Panc1 (cell line): Measurements from ENCODE around the gene INMT. TPM values are rescaled to one million over a fixed set of nuclear protein-coding genes. Genes with fewer than 3 reads are reported as not detected.

Source experiments
- ATAC-seq: fragments of 200-7000 bp; cut with Tn5 transposase; 2 replicates; pipeline ENCODE4 v1.9.1; 2020; ENCODE audit warnings: mild to moderate bottlenecking, moderate library complexity
- BruUV-seq: library from RNA; stranded (reverse); fragments of 400-500 nt; replicated peaks from 2 replicates; lab custom pipeline; 2021; lab: Mats Ljungman, UMichigan
- CTCF ChIA-PET: fragments of 300-600 bp; sonication (Branson Sonifier 250); formaldehyde crosslinking; loops from one replicate; lab custom pipeline; 2022; ENCODE audit warnings: antibody characterized with exemption; lab: Charles Lee
- POLR2A ChIA-PET: fragments of 300-600 bp; sonication (Branson Sonifier 250); formaldehyde crosslinking; loops from one replicate; lab custom pipeline; 2022; ENCODE audit warnings: antibody characterized with exemption; lab: Charles Lee
- DNase-seq: peaks from one replicate; pipeline ENCODE4 v3.0.0-alpha.2; 2010; ENCODE audit warnings: low read depth, low spot score
- H3K27ac ChIP-seq: 2 replicates; pipeline ENCODE4 v1.5.1; 2011; ENCODE audit warnings: mild to moderate bottlenecking, low read length, inconsistent platforms
- H3K27me3 ChIP-seq: fragments of 200-500 bp; sonication (Bioruptor generic); 2 replicates; pipeline ENCODE4 v1.6.0; 2014; ENCODE audit warnings: low read length, inconsistent platforms; ENCODE audit not compliant: control insufficient read depth, insufficient read depth
- H3K36me3 ChIP-seq: fragments of 200-500 bp; sonication (Bioruptor generic); 2 replicates; pipeline ENCODE4 v1.5.1; 2014; ENCODE audit warnings: inconsistent platforms, mild to moderate bottlenecking, low read length, moderate library complexity; ENCODE audit not compliant: control insufficient read depth, insufficient read depth
- H3K4me1 ChIP-seq: 2 replicates; pipeline ENCODE4 v1.5.1; 2011; ENCODE audit warnings: inconsistent platforms, mild to moderate bottlenecking, low read length, moderate library complexity; ENCODE audit not compliant: control insufficient read depth, insufficient read depth
- H3K4me3 ChIP-seq, 2 experiments: 2 replicates each; pipeline ENCODE4 v1.5.1; 2011 to 2012; ENCODE audit warnings: low read depth in 2 of 2, low read length in 2 of 2, mild to moderate bottlenecking in 2 of 2, inconsistent platforms in 1 of 2, moderate library complexity in 1 of 2
- H3K9me3 ChIP-seq: fragments of 200-500 bp; sonication (Bioruptor generic); 2 replicates; pipeline ENCODE4 v1.5.1; 2014; ENCODE audit warnings: low read depth, mild to moderate bottlenecking, inconsistent platforms, low read length, moderate library complexity; ENCODE audit not compliant: control insufficient read depth, insufficient read depth
- CTCF ChIP-seq: fragments of 450-650 bp; IDR thresholded peaks from 2 replicates; pipeline ENCODE4 v1.5.1; 2017; ENCODE audit warnings: mild to moderate bottlenecking
- POLR2AphosphoS5 ChIP-seq: IDR thresholded peaks from 2 replicates; pipeline ENCODE4 v1.6.1; 2012; ENCODE audit warnings: mild to moderate bottlenecking, low read depth, low read length, moderate library complexity
- REST ChIP-seq, 2 experiments: IDR thresholded peaks; 2 replicates each; pipeline ENCODE4 v1.6.1; 2011 to 2012; ENCODE audit warnings: low read depth in 2 of 2, control low read depth in 1 of 2, low read length in 1 of 2, mild to moderate bottlenecking in 1 of 2, moderate library complexity in 1 of 2; ENCODE audit not compliant: insufficient read depth in 1 of 2
- SIN3A ChIP-seq: IDR thresholded peaks from 2 replicates; pipeline ENCODE4 v1.6.1; 2012; ENCODE audit warnings: low read depth, mild to moderate bottlenecking, low read length, moderate library complexity, borderline replicate concordance; ENCODE audit not compliant: insufficient read depth
- TCF7L2 ChIP-seq: IDR thresholded peaks from 2 replicates; pipeline ENCODE4 v1.6.1; 2011; ENCODE audit warnings: mild to moderate bottlenecking, low read depth, low read length, inconsistent platforms
- in situ Hi-C: cut with HindIII; loops from 2 replicates; pipeline ENCODE4 v1.10.0; 2016; ENCODE audit warnings: low sequenced_read_pairs, low pct_unique_long_range_greater_than_20kb
- intact Hi-C: fragments of 100-400 bp; cut with micrococcal nuclease; formaldehyde crosslinking; loops from one replicate; pipeline ENCODE4 v1.10.0; 2022; ENCODE audit not compliant: unreplicated experiment
- total RNA-seq: library from RNA; stranded (reverse); gene quantifications from one replicate; pipeline ENCODE4 v1.2.1, GENCODE V29; 2021; ENCODE audit not compliant: unreplicated experiment

Gene INMT
- total RNA-seq, 1 experiment from 2014 or later: 0.13 TPM

- H3K4me3 ChIP-seq: no peak overlapping the region
- no peaks in the 10 kb centered on the region for H3K9me3 ChIP-seq
- no peaks in the 10 kb centered on the region for H3K36me3 ChIP-seq
- CTCF ChIA-PET: interaction anchor here (0.6 kb wide), 1 partner anchor 122 kb away, joined by 4 read pairs; no protein-coding TSS in a partner anchor
- no peak overlapping the region for H3K27ac ChIP-seq
- no peak for TF ChIP-seq TCF7L2
- no peak for TF ChIP-seq POLR2AphosphoS5
- TF ChIP-seq SIN3A: no peak
- TF ChIP-seq CTCF: no peak
- TF ChIP-seq REST (IDR thresholded peaks at IDR 0.05; ENCODE audit: insufficient read depth in 1 of 2, low read depth in 2 of 2, low read length in 1 of 2): no peak
- intact Hi-C loops (no loop called here), in situ Hi-C loops (no loop called here)
- no TSS peak for BruUV-seq
- H3K27me3 ChIP-seq: no peaks in the 10 kb centered on the region
- no peaks in the 10 kb centered on the region for H3K4me1 ChIP-seq
- ATAC-seq (no peak), DNase-seq (no peak)
- POLR2A ChIA-PET: no interaction called here
Measured at GRCh38 chr7:30795161-30795948, 43.4 kb downstream of the INMT start.

GRCh38 chr7:30796105-30796869 is 44.4 kb downstream of the INMT start:
- ATAC-seq (no peak), DNase-seq (no peak)
- no peaks in the 10 kb centered on the region for H3K4me1 ChIP-seq
- H3K9me3 ChIP-seq: no peaks in the 10 kb centered on the region
- H3K27ac ChIP-seq: no peak overlapping the region
- POLR2A ChIA-PET: no interaction called here
- intact Hi-C loops (no loop called here), in situ Hi-C loops (no loop called here)
- CTCF ChIA-PET: interaction anchor here (0.6 to 0.7 kb wide), 2 partner anchors 47 to 121 kb away, joined by 4 to 8 read pairs; no protein-coding TSS in a partner anchor
- no peaks in the 10 kb centered on the region for H3K27me3 ChIP-seq
- H3K4me3 ChIP-seq: no peak overlapping the region
- TF ChIP-seq CTCF (no peak), REST (IDR thresholded peaks at IDR 0.05; ENCODE audit: insufficient read depth in 1 of 2, low read depth in 2 of 2, low read length in 1 of 2) (no peak), TCF7L2 (no peak), POLR2AphosphoS5 (no peak), SIN3A (no peak)
- BruUV-seq: no TSS peak
- no peaks in the 10 kb centered on the region for H3K36me3 ChIP-seq
